NOMO-1 (cell line): Measurements from ENCODE around the gene PTMA.
"Not testable (repeated sequence)": the region's sequence is repeated elsewhere in the genome, so short reads cannot be mapped to it uniquely, and the experiment has no call there.

ENCODE experiments used
- DNase-seq, 2 experiments: peaks; one replicate each; lab custom pipeline; 2025; ENCODE audit not compliant: unreplicated experiment in 2 of 2; lab: John Stamatoyannopoulos, UW

Gene PTMA

DNA sequence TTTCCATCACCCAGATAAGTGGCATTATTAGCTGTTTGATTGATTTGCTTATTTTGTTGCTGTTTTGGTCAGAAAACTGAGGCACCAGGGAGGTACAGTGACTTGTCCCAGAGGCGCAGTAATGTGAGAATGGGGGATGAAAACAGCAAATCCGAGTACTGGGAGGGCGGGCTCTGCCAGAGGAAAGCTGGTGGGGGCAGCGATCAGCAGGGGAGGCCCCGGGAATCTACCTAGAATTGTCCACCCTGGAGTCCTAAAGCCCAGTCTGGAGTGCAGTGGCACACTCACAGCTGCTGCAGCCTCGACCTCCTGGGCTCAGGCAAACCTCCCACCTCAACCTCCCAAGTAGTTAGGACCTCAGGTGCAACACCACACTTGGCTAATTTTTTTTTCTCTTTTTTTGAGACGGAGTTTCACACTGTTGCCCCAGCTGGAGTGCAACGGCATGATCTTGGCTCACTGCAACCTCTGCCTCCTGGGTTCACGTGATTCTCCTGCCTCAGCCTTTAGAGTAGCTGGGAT lies 17.0 kb upstream of the PTMA start:
- no peak for DNase-seq

GRCh38 chr2:231692847-231693246 lies 15.5 kb upstream of the PTMA start:
- DNase-seq: no peak

- no peak for DNase-seq
These were observed 14.4 kb upstream of the PTMA start for GRCh38 chr2:231693956-231694355.

DNA sequence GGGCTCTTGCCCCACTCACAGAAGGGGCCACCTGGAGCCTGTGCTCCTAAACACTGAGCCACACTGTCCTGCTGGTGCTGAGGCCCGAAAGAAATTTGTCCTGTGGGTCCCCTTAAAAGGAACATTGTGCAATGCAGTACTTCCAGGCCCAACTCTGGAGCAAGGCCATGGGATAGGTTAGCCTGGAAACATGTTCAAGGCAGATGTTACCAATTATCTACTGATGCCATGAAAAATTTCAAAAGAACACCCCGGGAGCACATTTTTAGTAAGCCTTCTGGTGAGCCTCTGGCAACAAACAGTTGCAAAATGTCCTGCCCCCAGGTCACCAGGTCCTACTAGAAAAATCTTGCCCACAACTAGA lies 12.3 kb upstream of the PTMA start:
- DNase-seq: no peak

- DNase-seq: no peak
These were observed 9.3 kb upstream of the PTMA start for GRCh38 chr2:231699006-231699405.

- peak; percentile 31 to 37 for DNase-seq
These were observed 6.6 kb upstream of the PTMA start for GRCh38 chr2:231701456-231702373.

DNA sequence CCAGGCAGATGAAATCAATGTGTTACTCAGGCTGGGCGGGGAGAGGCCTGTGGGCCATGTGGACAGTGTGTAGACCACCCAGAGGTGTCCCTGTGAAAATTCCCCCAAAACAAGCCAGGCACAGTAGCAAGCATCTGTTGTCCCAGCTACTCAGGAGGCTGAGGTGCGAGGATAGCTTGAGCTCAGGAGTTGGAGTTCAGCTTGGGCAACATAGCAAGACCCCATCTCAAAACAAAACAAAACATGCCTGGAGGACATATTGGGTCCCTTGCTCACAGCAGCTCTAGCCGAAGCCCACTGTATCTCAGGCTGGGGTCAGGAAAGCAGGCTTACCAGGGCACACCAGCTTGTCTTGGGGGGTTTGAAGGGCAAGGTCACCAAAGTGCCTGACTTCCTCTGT lies 4.3 kb upstream of the PTMA start:
- no peak for DNase-seq

DNA sequence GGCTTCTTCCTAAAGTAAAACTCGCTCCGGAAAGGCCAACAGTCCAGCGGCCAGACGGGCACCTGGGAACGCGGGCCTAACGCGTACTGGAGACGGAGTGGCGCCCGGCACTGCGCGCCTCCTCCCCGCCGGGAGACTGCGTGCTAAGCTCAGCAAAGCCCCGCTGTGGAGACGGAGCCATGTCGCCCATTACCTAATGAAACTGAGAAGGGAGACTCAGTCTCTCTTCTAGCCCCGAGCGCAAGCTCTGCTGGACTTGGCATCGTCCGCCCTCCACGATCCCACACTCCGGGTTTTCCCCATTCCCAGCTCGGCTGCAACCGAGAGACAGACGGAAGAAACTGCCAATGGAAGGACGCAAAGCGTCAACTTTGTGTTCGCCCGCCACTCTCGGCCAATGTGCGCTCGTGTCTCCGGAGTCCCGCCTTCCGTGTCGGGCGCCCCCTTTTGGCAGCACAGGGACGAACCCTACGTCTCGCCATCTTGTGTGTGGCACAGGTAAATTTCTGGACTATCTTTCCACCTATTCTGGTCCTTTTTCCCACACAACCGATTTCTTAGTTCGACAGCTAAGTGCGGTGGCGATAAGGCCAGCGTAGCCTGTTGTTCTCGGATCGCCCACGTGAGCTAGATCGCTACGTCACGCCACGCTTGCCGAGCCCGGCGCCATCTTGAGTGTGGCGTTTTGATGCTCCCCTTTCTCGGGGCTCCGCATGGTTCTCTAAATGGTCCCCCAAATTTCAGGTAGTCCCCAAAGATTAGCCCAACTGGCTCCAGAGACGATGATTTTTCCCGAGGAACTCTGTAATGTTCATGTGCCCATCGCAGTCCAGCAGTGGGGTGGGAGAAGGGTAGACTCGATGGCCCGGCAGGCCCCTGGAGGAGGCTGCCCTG lies 1.3 kb upstream of the PTMA start:
- DNase-seq: peak; percentile 94 to 99

DNA sequence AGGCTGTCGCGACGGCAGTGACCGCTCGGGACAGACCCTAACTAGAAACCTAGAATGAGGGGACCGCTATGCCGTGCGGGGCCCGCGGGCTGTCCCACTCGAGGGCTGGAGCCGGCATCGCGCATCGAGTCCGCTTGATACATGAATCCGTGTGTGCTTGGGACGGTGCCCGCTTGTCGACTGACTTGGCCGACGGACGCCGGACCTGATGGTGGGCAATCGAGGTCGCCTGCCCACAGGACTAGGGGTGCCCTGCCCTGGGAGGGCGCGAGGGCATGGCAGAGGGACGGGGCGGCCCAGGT lies 749 bp upstream of the PTMA start:
- DNase-seq: no peak

DNA sequence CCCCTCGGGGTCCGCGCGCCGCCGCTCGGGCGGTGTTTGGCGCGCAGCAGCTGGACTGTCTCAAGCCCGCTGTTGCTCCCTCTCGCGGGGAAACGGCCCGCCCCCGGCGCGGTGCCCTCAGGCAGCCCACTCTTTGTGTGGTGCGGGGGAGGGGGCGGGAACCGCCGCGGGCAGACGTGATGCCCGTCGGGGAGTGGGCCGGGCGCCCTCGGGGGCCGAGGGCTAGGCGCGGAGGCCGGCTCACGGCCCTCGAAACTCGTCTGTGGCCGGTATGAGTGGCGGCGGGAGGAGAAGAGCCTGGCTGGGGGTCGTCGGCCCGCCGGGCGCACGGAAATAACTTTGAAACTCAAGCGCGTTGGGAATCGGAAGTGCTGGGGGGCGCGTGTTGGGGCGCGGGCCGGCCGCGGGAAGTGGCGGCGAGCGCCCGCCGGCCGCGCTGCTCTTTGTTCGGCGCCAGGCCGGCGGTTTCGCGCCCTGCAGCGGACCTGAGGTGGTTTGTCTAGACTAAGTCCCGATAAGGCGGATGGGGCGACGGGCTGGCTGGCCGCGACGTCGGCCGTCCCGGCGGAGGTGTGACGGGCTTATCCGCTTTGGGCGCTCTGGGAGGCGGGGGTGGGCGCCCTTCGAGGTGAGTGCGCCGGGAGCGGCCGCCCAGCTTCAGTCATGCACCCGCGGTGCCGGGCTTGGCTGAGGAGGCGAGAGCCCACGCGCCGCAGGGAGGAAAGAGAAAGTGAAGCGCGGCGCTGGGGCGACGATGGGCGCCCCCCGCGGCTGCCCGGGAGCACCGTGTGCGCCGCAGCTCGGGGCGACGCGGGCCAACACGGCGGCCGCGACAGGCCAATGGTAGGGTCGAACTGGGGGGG lies 679 bp downstream of the PTMA start:
- peak in 1 of 2 experiments; percentile 44 for DNase-seq

GRCh38 chr2:231709636-231709980 lies 1.3 kb downstream of the PTMA start:
- peak in 1 of 2 experiments; percentile 30 for DNase-seq

DNA sequence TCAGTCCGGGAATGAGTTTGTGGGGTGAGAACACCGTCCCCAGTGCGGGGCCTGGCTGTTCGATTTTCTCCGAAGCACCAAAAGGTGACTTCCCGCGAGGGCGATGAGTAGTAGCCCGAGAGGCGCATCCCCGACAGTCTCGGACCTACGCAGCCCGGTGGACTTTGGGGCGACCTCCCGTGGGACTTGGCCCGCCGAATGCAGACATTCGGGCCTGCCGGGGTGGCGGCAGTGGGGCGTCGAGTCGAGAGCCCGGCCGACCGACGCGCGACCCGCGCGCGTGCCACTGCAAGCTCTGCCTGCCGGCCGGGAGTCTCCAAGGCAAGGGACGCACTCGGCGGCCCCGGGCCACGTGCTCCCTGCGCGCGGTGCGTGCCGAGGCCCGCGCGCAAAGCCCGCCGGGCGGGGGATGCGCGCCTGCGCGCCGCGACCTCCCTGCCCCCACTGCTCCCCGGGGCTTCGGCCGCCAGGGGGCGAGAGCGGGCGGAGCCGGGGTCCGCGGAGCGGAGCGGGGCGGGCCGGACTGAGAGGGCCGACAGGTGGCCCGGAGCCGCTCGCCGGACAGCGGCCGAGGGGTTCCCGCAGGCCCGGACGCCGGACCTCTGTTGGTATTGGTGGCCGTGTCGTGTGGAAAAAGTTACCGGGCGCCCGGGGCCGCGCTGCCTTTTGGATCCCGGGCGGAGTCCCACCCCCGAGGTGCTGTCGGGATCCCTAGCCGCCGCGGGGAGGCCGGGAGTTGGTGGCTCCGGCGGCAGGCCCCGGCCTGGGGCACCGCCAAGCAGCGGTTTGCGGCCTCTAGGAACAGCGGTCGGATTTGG lies 1.9 kb downstream of the PTMA start:
- DNase-seq: peak; percentile 72 to 86

DNA sequence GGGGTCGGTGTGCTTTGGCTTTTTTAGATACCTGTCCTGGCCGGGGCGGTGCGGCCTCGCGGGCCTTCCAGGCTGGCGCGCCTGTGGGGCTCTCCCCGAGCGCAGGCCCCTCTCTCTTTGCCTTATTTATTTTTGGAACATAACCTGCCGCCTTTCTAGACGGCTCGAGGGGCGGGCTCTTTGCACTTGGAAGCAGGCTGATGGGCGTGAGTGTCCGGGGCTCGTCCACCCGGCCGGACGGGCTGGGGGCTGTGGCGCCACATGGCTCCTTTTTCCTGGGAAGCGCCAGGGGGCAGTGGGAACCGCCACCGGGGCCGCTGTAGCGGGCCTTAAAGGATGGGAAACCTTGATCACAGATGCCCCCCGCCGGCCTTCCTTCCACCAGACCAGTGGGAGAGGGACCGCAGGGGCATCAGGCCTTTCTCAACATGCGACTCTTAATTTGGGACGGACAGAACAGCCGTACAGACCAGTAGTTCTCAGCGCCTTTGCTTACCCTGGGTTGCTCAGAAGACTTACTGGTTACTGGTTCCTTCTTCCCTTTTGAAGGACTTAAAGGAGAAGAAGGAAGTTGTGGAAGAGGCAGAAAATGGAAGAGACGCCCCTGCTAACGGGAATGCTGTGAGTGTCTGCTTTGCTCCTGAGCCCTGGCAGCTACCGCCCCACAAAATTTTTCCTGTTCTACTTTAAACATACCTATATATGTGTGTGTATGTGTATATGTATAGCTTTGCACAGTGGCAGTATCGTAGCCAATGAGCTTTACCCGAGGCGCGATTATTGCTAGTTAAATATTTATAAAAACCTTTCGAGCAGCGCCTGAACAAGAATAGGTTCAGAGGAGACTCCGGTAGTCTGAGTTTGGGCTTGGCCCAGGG lies 2.7 kb downstream of the PTMA start:
- DNase-seq: peak; percentile 19 to 63

- DNase-seq: no peak
These were observed 3.5 kb downstream of the PTMA start for GRCh38 chr2:231711677-231712450.

DNA sequence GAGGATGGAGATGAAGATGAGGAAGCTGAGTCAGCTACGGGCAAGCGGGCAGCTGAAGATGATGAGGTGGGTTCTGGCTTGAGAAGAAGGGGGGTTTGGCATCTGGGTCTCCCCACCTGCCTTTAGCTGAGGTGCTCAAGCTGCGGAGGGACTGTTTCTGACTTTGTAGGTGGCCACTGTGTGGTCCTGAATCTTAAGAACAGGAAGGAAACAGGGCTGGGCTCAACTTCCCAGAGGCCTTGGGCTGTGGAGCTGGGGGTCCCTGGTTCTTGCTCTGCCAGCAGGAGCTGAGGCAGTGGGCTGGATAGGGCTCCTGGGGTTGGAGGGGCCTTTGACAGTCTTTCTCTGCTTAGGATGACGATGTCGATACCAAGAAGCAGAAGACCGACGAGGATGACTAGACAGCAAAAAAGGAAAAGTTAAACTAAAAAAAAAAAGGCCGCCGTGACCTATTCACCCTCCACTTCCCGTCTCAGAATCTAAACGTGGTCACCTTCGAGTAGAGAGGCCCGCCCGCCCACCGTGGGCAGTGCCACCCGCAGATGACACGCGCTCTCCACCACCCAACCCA lies 4.2 kb downstream of the PTMA start:
- DNase-seq: not testable (repeated sequence)

GRCh38 chr2:231713406-231713729 lies 5.0 kb downstream of the PTMA start:
- DNase-seq: not testable (repeated sequence)

- peak; percentile 81 to 83 for DNase-seq
These were observed 5.7 kb downstream of the PTMA start for GRCh38 chr2:231713730-231714638.
